Stimulated activated CD4-positive, alpha-beta T cell treated with anti-CD3 and anti-CD28 coated beads, Interleukin-15, amount 100 ng/mL, for 24 hours (primary cell): ENCODE results near the gene RNF17.

Experiments used
- DNase-seq: peaks from one replicate; pipeline ENCODE4 v3.0.0-alpha.2; 2020

Gene RNF17

GRCh38 chr13:24899601-24900000, 135.6 kb downstream of the RNF17 start:
- no peak for DNase-seq

- DNase-seq = no peak
Observed at GRCh38 chr13:24900507-24900906, 136.5 kb downstream of the RNF17 start.

- no peak for DNase-seq
Observed at GRCh38 chr13:24905242-24905641, 141.3 kb downstream of the RNF17 start.

DNA sequence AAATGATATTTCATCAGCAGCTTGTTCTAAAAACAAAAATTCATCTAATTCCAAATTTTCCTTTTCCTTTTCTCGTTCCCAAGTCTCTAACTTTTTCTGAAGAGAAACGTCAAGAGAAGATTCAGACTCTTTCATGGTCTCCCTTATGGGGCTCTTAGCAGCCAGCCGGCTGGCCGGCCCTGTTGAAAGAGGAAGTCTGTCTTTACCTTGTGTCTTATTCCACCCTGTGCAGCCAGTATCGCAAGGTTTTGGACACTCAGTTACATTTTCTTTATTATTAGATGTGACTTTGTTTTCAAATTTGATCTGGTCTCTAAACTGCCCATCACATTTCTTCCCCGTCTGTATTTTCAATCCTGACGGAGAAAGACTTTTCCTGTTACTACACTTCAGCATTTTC, 142.3 kb downstream of the RNF17 start:
- no peak for DNase-seq

DNA sequence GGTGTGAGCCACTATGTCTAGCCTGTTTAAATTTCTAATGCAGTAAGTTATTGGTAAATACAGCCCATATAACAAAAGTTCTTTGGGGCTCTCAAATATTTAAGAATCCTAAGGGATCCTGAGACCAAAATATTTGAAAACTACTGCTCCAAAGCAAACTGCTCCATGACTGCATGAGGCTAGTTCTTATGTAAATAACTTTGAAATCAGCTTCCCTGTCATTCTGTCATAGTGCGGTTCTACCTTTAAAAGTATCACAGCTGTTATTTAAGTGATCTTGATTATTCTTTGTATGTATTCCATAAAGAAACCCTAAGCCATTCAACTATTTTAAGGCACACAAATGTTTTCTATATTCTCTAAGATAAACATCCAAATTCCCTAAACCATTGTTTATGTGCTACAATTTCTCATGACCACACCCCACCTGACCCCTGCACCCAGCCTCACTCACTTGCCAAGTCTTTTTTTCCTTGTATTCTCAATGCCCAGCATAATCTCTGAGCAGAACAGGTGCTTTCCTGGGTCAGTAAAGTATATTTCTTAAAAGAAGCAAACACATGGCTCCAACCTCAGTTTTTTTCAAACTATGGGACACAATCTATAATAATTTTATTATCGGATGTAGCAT, 146.6 kb downstream of the RNF17 start:
- no peak for DNase-seq

DNA sequence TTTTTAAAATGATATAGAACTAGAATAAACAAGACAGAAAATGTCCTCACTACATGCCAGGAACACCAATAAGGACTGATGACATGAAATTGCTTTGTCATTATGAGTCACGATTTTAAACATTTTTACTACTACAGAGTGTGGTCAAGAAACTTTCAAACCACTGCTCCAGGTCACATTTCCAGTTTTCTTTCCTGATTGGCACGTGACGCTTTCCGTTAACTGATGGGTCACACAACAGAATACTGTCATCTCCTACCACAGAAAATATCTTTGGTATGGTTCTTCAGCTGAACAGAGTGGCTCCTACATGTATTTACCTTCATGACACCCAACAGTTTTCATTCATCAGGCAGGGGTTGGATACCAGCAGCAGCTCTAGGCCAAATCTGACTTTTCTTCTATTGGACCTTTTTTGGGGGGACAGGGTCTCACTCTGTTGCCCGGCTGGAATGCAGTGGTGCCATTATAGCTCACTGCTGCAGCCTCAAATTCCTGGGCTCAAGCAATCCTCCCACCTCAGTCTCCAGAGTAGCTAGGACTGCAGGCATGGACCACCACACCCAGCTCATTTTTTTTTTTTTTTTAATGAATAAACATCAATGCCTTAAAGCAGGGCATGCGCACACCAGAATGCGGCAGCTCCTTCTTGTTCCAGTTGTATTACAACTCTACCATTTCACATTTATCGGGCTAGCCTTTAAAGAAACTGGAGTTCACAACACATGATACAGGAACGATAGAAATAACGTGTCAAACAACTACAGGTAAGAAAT, 147.4 kb downstream of the RNF17 start:
- no peak for DNase-seq

- DNase-seq = no peak
Observed at GRCh38 chr13:24916464-24916863, 152.5 kb downstream of the RNF17 start.

- no peak for DNase-seq
Observed at GRCh38 chr13:24921003-24921402, 157.0 kb downstream of the RNF17 start.

DNA sequence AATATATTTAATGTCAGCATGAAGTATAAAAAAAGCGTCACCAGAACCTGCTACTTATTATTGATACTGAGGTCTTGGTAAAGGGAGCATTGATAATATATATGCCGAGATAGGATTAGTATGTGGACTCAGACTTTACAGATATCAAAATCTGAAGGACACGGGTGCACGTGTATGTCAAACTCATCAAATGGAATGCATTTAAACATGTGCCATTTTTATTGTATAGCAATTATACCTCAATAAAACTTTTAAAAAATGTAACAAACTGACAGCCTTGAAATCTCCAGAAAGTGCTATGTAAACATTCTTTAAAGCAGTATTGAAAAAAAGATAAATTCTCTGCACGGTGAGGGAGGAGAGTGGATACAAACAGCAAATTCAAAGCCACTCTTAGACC, 157.9 kb downstream of the RNF17 start:
- DNase-seq = no peak

DNA sequence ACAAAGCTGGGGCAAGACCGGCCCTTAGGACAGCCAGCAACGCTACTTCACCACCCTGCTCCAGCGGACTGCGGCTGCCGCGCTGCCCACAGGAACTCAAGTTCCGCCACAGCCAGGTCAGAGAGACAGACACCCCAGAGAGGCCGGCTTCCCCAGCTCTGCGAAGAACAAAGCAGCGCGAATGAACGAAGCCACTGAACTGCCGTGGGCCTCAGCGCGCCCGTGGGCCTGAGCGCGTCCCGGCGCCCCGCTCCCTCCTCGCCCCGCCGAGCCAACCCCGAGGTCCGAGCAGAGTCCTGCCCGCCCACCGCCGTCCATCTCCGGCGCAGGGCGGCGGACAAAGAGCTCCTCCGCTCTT, 158.4 kb downstream of the RNF17 start:
- DNase-seq = no peak

DNA sequence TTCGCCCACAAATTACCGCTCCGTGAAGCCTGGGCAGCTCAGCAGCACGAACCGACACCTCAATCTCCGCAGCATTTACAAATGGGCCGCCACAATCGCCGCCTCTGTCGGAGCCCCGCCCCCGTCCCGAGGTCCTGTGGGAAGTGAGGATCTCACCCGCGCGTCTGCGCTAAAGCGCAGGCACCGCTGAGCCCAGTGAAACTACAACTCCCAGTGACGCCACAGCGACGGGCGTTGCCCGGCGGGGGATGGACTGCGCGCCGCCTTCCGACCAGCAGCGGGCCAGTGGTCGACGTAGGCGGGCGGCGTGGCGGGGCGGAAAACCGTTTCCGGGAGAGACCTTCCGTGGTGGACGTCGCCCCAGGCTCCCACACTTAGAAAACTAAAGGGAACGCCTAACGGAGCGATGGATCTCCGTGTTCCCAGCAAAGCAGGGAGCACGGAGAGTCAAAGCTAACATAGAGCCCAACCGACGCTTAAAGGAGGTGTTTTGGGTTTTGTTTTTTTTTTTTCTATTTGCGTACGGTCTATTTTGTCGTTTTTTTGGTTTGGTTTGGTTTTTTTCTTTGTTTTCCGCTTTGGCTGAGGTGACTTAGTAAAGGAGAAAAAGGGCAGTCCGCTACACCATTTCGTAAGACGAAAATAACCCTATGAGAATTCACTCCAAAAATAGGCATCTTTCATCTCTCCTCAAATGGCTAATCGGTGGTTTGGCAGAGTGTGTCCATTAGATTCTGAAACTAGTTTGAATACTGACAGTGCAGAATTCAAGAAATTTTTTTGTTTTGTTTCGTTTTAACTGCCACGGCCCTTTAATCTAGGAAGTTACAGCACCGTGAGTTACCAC, 159.0 kb downstream of the RNF17 start:
- DNase-seq = peak; percentile 97

GRCh38 chr13:24925318-24926231, 161.6 kb downstream of the RNF17 start:
- no peak for DNase-seq

DNA sequence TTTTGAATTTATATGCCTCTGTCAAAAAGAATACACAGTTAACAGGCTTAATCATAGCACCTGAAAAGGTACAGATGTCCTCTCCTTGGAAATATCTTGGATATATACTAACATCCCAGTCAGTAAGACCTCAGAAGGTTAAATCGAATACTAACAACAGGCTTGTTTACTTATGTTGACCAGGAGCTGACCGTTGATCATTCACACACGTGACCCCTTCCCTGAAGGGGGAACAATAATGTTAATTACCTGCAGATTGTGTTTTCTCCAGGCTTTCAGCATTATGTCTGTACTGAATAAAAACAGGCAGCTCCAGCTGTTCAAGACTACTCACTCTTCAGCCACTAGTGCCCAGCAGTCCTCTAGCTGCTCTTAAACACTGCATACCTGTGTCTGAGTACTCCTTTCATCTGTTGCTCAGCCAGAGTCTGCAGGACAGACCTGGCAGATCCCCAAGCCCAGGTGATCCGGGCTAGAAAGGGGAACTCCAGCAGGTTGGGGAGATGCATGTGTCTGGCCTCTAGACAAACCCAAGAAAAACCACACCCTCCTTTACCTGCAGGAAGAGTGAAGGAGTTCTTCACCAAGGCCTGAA, 163.9 kb downstream of the RNF17 start:
- DNase-seq = no peak

GRCh38 chr13:24929196-24929595, 165.2 kb downstream of the RNF17 start:
- no peak for DNase-seq
